Fibroblast of gingiva (primary cell): ENCODE measurements around the gene EIF3A.

ENCODE experiments used
- DNase-seq: peaks from one replicate; pipeline ENCODE4 v3.0.0-alpha.2; 2011; ENCODE audit warnings: low read depth

EIF3A gene

DNA sequence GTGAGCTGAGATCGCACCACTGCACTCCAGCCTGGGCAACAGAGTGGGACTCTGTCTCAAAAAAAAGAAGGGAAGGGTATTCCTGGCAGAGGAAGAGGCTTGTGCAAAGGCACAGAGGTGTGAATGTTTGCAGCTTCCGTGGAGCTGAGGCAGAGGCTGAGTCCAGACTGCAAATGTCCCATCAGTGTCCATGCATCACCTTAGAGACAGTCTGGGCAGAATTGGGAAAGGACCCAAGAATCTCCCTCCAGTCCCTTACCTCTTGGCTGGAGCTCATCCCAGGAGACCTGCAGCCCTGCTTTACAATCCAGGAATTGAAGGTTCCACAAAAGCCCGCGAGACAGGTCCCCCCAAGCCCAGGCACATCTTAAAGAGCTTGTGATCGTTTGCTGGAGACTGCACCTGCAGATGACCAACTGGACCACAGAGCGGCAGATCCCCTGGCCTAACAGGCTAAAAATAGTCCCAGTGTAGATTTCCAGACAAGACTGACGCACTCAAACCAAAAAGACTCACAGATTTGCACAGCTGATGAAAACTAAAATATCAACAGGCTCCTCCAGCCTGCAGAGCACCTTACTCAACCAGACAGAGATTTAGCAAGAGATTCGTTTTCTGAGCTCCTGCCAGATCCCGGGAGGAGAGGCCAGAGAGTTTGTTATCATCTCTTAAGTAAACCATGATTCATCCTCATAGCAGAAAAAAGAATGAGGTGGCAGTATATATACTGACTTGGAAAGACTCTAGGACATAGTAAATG lies 74.0 kb downstream of the EIF3A start:
- peak; percentile 96 for DNase-seq

- no peak for DNase-seq
Measured at GRCh38 chr10:119005362-119006043, 75.1 kb downstream of the EIF3A start.

GRCh38 chr10:119003572-119004289 lies 76.9 kb downstream of the EIF3A start:
- DNase-seq, result no peak

DNA sequence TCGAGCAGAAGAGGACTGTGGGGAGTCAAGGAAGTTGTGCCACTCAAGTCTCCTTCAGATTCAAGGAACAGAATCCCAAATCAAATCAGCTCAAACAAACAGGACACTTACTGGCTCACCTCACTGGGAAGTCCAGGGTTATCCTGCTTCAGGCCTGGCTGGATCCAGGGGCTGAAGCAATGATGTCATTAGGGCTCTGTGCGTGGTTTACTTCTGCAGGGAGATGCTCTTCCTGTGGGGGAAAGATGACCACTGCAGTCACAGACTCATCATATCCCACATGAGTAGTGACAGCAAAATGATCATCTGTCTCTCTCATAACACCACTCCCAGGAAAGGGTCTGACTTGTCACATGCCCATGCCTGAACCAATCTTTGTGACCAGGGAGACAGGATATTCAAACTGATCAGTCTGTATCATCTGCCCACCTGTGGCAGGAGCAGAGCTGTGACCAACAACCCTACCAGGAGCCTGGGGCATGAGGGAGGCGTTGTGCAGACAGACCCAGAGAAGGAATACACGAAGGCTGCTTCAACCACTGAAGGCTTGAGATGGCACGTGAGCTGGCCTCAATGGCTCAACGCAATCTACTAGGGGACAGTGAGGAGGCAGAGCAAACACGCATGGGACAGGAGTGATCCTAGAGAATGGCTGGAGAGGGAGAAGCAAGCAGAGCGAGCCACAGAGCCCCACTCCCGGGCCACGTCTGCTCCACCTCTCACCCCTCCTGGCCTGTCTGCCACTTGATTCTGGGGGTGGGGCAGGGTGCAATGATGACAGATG lies 78.7 kb downstream of the EIF3A start:
- DNase-seq, result no peak

GRCh38 chr10:118998183-118998582 lies 82.4 kb downstream of the EIF3A start:
- DNase-seq, result no peak

- DNase-seq, result no peak
Measured at GRCh38 chr10:118997379-118997778, 83.2 kb downstream of the EIF3A start.

GRCh38 chr10:118995739-118996138 lies 84.9 kb downstream of the EIF3A start:
- no peak for DNase-seq

GRCh38 chr10:118994321-118994720 lies 86.3 kb downstream of the EIF3A start:
- no peak for DNase-seq

DNA sequence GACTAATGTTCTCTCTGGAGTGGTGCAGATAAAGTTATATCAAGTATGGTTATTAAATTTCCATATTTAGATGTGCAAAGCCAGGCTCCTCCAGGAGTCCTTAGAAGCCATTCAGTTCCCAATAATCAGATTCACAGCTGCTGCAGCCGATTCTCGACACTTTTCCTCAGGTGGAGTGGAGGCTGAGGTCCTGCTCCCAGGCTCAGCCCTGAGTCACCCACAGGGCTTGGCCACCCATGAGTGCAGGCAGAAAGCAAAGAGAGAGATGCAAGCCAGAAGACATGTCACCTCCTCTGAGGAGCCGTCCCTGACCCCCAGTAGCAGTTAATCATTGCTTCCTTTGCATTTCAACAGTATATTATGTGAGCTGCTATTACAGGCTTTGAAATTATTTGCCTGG lies 87.4 kb downstream of the EIF3A start:
- no peak for DNase-seq

DNA sequence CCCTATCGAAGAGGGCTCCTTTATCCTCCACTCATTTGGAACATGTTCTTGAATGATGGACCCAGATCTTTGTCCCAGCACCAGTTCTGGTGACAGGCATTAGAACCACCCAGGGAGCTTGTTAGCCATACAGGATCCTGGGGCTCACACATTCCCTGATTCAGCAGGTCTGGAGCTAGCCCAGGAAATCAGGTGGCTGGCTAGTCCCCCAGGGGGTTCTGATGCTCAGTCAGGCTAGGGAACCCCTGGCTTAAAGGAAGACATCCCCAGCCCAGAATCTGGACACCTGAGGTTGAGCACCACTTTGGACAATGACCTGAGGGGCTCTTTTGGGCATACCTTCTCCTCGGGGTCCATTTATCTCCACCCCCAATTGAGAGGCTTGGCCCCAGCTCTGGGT lies 88.1 kb downstream of the EIF3A start:
- DNase-seq, result no peak

- no peak for DNase-seq
Measured at GRCh38 chr10:118990326-118990725, 90.3 kb downstream of the EIF3A start.

DNA sequence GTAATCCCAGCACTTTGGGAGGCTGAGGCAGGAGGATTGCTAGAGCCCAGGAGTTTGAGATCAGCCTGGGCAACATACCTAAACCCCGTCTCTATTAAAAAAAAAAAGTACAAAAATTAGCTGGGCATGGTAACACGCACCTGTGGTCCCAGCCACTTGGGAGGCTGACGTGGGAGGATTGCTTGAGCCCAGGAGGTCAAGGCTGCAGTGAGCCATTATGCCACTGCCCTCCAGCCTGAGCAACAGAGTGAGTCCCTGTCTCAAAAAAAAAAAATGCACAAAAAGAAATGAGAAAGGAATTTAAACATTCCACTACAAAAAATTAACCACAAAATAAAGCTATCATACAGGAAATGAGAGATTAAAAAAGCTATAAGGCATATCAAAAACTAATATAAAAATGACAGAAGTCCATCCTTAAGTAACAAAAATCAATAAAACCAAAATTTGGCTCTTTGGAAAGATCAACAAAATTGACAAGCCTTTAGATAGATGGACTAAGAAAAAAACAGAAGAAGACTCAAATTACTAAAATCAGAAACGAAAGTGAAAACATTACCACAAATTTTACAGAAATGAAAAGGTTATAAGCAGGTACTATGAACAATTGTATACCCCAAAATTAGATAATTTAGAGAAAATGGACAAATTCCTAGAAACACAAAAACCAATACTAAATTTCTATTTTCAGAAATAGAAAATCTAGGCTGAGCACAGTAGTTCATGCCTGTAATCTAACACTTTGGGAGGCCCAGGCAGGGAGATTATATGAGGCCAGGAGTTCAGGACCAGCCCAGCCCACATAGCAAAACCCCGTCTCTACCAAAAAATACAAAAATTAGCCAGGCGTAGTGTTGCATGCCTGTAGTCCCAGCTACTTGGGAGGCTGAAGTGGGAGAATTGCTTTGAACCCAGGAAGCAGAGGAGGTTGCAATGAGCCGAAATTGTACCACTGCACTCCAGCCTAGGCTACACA lies 93.5 kb downstream of the EIF3A start:
- no peak for DNase-seq

DNA sequence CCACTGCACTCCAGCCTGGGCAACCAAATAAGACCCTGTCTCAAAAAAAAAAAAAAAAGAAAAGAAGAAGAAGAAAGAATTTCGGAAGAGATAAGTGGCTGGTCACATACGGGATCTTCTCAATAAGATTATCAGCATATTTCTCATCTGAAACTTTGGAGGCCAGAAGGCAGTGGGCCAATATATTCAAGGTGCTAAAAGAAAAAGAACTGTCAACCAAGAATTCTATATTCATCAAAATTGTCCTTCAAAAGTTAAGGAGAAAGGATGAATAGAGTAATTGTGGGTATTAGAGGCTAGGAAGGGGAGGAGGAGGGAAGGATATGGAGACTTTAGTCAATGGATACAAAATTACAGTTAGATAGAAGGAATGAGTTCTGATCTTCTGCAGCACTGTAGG lies 95.0 kb downstream of the EIF3A start:
- no peak for DNase-seq
